Activated CD8-positive, alpha-beta T cell treated with anti-CD3 and anti-CD28 coated beads, Interleukin-2, amount 10 ng/mL, durations not matched to agents 7 days and 5 days (primary cell): ENCODE measurements around the gene LDB2. TPM values are rescaled to one million over a fixed set of nuclear protein-coding genes. Genes with fewer than 3 reads are reported as not detected.
"Not testable (repeated sequence)": the region's sequence is repeated elsewhere in the genome, so short reads cannot be mapped to it uniquely, and the experiment has no call there.

Experiments
- ATAC-seq: fragments of 150-1000 bp; cut with Tn5 transposase; one replicate; pipeline ENCODE4 v1.10.0; 2021; ENCODE audit warnings: moderate library complexity
- CTCF ChIA-PET: fragments of 350-600 bp; sonication (Branson Sonifier 250); formaldehyde crosslinking; loops from one replicate; lab custom pipeline; 2021; ENCODE audit warnings: antibody characterized with exemption; lab: Charles Lee
- POLR2A ChIA-PET: fragments of 350-600 bp; sonication (Branson Sonifier 250); formaldehyde crosslinking; loops from one replicate; lab custom pipeline; 2021; ENCODE audit warnings: antibody characterized with exemption; lab: Charles Lee
- DNase-seq: peaks from one replicate; pipeline ENCODE4 v3.0.0-alpha.2; 2020
- H3K27ac Mint-ChIP-seq: one replicate; pipeline ENCODE4 v1.8.0; 2021; ENCODE audit warnings: mild to moderate bottlenecking, mixed read lengths
- H3K27me3 Mint-ChIP-seq: one replicate; pipeline ENCODE4 v1.8.0; 2021; ENCODE audit warnings: low read depth, mixed read lengths
- H3K36me3 Mint-ChIP-seq: one replicate; pipeline ENCODE4 v1.8.0; 2021; ENCODE audit warnings: low read depth, mixed read lengths
- H3K4me1 Mint-ChIP-seq: one replicate; pipeline ENCODE4 v1.8.0; 2021; ENCODE audit warnings: low read depth, mixed read lengths
- H3K4me3 Mint-ChIP-seq: one replicate; pipeline ENCODE4 v1.8.0; 2021; ENCODE audit warnings: mild to moderate bottlenecking, mixed read lengths
- H3K9me3 Mint-ChIP-seq: one replicate; pipeline ENCODE4 v1.8.0; 2022; ENCODE audit warnings: mixed read lengths; ENCODE audit not compliant: insufficient read depth
- total RNA-seq, 2 experiments: library from RNA; stranded (reverse); gene quantifications; one replicate each; pipeline ENCODE4 v1.2.3, GENCODE V29; 2021

LDB2 gene
- total RNA-seq, 2 experiments from 2014 or later: not detected

DNA sequence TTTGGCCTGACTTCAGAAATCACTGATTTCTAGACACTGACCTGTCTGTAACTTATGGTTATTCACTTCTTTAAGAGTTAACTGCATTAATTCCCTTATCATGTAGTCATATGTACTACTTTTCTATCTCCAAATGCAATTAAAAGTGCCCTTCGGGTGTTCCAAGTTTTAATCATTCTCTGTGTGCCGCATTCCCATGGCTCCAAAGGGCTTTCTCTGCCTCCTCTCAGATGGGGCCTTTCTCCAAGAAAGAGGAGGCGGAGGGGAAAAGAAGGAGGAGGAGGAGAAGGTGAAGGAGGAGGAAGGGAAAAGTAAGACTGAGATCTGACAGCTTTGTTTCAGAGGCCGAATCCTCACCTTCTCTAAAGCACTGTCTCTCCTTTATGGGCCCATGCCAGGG lies 325.8 kb downstream of the LDB2 start:
- CTCF ChIA-PET: no interaction called here
- Mint-ChIP-seq H3K27me3 (no peaks in the 10 kb centered on the region), H3K36me3 (no peaks in the 10 kb centered on the region), H3K27ac (no peak overlapping the region), H3K4me1 (no peaks in the 10 kb centered on the region), H3K4me3 (no peak overlapping the region), H3K9me3 (no peaks in the 10 kb centered on the region)
- POLR2A ChIA-PET: no interaction called here
- DNase-seq (no peak), ATAC-seq (no peak)

DNA sequence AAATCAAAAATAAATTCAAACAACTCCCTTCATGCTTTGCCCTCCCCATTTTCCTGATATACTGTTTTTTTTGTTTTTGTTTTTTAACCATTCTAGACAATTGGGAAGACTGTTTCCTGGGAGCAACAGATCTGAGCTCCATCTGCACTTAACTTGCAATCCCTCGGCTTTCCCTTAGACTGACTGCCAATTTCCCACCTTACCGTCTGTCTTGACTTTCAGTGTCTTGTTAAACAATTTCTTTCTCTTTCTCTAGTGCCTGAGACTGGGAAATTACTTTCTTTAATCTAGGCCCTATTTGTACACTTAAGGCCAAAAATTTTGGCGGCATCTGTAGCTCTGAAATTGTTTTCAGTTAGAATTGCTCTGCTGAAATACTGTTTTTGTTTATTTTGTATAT lies 326.3 kb downstream of the LDB2 start:
- H3K4me3 Mint-ChIP-seq: no peak overlapping the region
- H3K4me1 Mint-ChIP-seq: no peaks in the 10 kb centered on the region
- ChIA-PET POLR2A (no interaction called here), CTCF (no interaction called here)
- DNase-seq: no peak
- no peak for ATAC-seq
- H3K27me3 Mint-ChIP-seq: no peaks in the 10 kb centered on the region
- no peak overlapping the region for H3K27ac Mint-ChIP-seq
- no peaks in the 10 kb centered on the region for H3K36me3 Mint-ChIP-seq
- no peaks in the 10 kb centered on the region for H3K9me3 Mint-ChIP-seq

DNA sequence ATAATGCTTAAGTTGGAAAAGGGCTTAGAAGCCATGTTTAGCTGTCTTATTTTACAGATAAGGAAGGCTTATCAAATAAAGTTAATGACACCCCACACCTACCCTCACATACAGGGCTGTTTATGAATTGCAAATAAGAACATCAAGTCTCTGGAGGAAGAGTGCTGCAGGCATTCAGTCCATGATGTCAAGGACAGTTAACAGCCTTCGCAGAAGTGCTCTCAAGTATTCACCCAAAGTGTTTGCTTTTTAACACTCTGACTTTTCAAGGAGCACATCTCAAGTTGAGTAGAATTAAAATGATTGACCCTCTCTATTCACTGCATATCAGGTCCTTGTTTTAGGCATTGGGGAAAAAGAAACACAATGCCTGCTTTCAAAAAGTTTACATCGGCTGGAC lies 328.7 kb downstream of the LDB2 start:
- DNase-seq: no peak

DNA sequence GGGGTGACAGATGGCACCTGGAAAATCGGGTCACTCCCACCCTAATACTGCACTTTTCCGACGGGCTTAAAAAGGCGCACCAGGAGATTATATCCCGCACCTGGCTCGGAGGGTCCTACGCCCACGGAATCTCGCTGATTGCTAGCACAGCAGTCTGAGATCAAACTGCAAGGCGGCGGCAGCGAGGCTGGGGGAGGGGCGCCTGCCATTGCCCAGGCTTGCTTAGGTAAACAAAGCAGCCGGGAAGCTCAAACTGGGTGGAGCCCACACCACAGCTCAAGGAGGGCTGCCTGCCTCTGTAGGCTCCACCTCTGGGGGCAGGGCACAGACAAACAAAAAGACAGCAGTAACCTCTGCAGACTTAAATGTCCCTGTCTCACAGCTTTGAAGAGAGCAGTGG lies 341.1 kb downstream of the LDB2 start:
- H3K27ac Mint-ChIP-seq, CTCF ChIA-PET, POLR2A ChIA-PET, DNase-seq, ATAC-seq, H3K4me1 Mint-ChIP-seq, H3K9me3 Mint-ChIP-seq, H3K36me3 Mint-ChIP-seq, H3K4me3 Mint-ChIP-seq, H3K27me3 Mint-ChIP-seq: not testable (repeated sequence)

More for the DNA sequence above, 328.7 kb downstream of the LDB2 start:
- H3K4me1 Mint-ChIP-seq: no peaks in the 10 kb centered on the region
- ChIA-PET POLR2A (no interaction called here), CTCF (no interaction called here)
- no peaks in the 10 kb centered on the region for H3K27me3 Mint-ChIP-seq
- no peak for ATAC-seq
- H3K9me3 Mint-ChIP-seq: no peaks in the 10 kb centered on the region
- no peak overlapping the region for H3K27ac Mint-ChIP-seq
- H3K36me3 Mint-ChIP-seq: no peaks in the 10 kb centered on the region
- no peak overlapping the region for H3K4me3 Mint-ChIP-seq

DNA sequence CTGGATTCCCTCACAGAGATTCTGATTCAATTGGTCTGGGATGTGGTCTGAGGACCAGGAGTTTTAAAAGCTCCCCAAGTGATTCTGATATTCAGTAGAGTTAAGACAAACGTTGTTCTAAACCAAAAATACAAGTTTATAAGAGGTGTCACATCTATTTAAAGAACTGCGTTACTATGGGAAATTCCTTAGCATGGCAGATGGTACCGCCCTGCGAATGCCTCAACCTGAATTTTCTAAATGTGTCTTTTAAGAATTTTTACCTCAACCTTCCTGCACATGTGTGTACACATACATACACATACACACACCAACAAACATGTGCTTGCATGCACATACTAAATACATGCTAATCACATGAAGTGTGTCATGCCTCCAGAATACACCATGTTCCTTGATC lies 343.3 kb downstream of the LDB2 start:
- DNase-seq (no peak), ATAC-seq (no peak)
- no peaks in the 10 kb centered on the region for H3K27me3 Mint-ChIP-seq
- no peaks in the 10 kb centered on the region for H3K4me1 Mint-ChIP-seq
- ChIA-PET POLR2A (no interaction called here), CTCF (no interaction called here)
- peaks cover 6% of the 10 kb centered on the region for H3K9me3 Mint-ChIP-seq
- no peaks in the 10 kb centered on the region for H3K36me3 Mint-ChIP-seq
- no peak overlapping the region for H3K27ac Mint-ChIP-seq
- H3K4me3 Mint-ChIP-seq: no peak overlapping the region

DNA sequence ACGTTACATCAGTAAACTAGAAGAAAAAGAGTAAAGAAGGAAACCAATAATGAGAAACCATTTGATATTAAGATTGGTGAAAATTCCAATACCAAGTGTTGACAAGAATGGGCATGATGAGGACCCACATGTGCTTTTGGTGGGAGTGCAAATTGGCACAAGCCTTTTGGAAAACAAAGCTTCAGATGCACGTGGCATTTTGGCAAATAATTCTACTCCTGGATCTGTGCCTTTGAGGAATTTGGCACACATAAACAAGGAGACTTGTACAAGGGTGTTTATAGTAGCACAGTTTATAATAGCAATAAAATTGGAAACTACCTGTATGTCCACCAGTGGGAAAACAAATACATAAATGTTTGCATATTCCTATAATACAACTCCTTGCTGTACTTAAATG lies 347.9 kb downstream of the LDB2 start:
- POLR2A ChIA-PET: no interaction called here

DNA sequence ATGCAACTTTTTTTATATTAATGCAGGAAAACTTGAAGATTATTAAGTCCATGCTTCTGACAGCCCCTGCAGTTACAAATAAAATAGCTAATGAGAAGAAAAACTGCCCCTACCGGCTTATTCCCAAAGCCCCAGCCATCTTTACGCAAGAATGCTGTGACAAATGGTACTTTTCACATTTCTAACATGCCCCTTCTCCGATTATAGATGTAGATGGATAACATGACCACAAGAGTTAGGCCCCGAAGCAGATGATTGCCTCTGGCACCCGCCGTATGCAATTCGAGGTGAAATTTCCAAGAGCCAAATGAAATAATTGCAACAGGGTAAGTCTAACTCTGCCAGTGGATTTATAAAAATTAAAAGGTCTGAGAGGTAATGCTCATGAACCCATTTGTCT lies 352.8 kb downstream of the LDB2 start:
- Mint-ChIP-seq H3K27ac (no peak overlapping the region), H3K9me3 (no peaks in the 10 kb centered on the region), H3K27me3 (no peaks in the 10 kb centered on the region), H3K36me3 (no peaks in the 10 kb centered on the region), H3K4me1 (no peaks in the 10 kb centered on the region), H3K4me3 (no peak overlapping the region)
- ChIA-PET CTCF (no interaction called here), POLR2A (no interaction called here)
- DNase-seq: no peak
- no peak for ATAC-seq

More for the DNA sequence above, 347.9 kb downstream of the LDB2 start:
- CTCF ChIA-PET: no interaction called here
- Mint-ChIP-seq H3K27me3 (no peaks in the 10 kb centered on the region), H3K27ac (no peak overlapping the region), H3K36me3 (no peaks in the 10 kb centered on the region), H3K4me1 (no peaks in the 10 kb centered on the region), H3K9me3 (no peaks in the 10 kb centered on the region), H3K4me3 (no peak overlapping the region)
- no peak for ATAC-seq
- no peak for DNase-seq

DNA sequence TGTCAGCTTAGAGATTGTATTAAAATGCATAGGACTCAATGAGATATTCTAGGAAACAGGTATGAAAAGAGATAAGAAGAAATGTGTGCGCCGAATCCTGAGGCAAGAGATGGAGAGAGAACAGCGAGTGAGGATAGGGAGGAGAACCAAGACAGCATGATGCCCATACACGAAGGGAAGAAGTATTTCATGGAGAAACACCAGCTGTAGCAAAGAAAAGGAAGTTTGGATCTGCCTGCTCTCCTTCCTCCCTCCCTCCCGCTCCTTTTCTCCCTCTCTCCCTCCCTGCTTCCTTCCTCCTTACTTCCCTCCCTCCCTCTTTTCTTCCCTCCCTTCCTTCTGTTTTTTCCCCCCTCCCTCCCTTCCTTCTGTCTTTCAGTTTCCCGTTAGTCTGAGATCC lies 353.6 kb downstream of the LDB2 start:
- H3K9me3 Mint-ChIP-seq: no peaks in the 10 kb centered on the region
- no peak for DNase-seq
- ChIA-PET POLR2A (no interaction called here), CTCF (no interaction called here)
- H3K36me3 Mint-ChIP-seq: no peaks in the 10 kb centered on the region
- no peak overlapping the region for H3K27ac Mint-ChIP-seq
- no peaks in the 10 kb centered on the region for H3K27me3 Mint-ChIP-seq
- no peak for ATAC-seq
- no peaks in the 10 kb centered on the region for H3K4me1 Mint-ChIP-seq
- H3K4me3 Mint-ChIP-seq: no peak overlapping the region

DNA sequence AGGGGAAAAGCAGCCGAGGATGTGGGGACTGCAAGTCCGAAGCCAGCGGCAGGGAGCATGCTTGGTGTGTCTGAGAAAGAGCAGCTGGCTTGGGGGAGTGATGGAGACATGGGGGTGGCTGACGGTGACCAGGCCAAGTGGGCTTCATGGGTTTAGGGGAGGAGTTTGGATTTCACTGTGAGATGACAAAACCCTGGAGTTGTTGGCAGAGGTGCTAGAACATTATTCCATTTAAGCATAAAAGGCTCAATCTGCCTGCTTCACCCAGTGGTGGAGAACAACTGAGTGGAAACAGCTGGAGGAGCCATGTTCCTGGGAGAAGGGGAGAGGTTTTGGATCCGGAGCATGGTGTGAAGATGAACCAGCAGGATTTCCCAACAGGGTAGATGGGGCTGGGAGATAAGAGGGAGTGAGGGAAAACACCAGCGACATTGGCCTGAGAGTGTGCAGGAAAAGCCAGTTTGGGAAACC lies 354.2 kb downstream of the LDB2 start:
- H3K4me3 Mint-ChIP-seq: no peak overlapping the region
- DNase-seq: no peak
- ChIA-PET POLR2A (no interaction called here), CTCF (no interaction called here)
- H3K36me3 Mint-ChIP-seq: no peaks in the 10 kb centered on the region
- no peaks in the 10 kb centered on the region for H3K9me3 Mint-ChIP-seq
- ATAC-seq: no peak
- no peaks in the 10 kb centered on the region for H3K27me3 Mint-ChIP-seq
- no peak overlapping the region for H3K27ac Mint-ChIP-seq
- H3K4me1 Mint-ChIP-seq: no peaks in the 10 kb centered on the region

DNA sequence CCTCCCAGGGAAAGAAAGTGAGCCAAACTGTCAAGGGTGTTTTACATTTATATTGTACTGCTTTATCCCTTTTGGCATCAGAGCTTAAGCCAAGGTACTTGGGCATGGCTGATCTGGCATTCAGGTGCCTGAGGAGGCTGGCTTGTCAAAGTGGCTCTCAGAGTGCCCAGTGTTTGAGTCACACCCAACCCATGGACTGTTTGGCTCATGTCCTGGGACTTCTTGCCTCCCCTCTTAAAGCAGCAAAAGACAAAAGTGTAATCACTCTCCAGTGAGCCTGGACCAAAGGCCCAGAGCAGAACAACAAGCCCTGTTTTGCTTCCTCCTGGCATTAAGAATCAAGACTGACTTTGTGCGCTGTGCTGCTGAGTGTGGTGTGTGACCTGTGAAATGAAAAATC lies 360.5 kb downstream of the LDB2 start:
- CTCF ChIA-PET: no interaction called here
- DNase-seq (no peak), ATAC-seq (no peak)
- POLR2A ChIA-PET: interaction anchor here (0.7 kb wide), 1 partner anchor 193 kb away, joined by 3 read pairs; no protein-coding TSS in a partner anchor
- Mint-ChIP-seq H3K27me3 (no peaks in the 10 kb centered on the region), H3K27ac (no peak overlapping the region), H3K9me3 (no peaks in the 10 kb centered on the region), H3K36me3 (no peaks in the 10 kb centered on the region), H3K4me1 (no peaks in the 10 kb centered on the region), H3K4me3 (no peak overlapping the region)

DNA sequence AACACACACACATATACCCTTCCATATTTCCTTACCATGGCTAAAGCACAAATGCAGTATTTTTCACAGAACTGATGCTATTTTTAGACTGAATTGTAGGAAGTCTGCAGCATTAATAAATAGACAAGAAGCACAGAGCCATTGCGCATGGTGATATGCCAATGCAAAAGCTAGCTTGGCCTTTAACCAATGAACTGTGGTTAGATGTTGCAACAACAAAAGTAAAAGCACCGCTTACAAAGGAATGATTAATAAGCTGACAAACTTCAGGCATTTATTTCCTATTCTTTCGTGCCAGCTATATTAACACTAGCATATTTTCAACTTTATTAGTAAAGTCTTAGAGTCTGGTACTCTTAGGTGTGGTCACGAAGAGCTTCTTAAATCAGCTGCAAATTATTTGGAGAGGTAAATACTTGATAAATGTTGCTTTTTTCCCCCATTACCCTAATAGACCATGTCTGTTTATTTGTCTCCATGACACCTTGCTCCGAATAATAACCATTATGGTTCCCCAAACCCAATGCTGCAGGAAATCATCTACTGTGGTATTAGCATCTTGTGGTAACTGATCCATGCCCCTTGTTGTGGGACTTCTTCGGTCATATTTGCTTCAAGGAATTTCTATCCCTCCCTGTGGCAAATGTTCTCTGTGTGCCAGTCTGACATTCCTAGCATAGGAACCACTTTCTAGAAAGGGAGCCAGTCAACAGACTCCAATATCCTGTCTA lies 366.0 kb downstream of the LDB2 start:
- POLR2A ChIA-PET: no interaction called here
- no peak for DNase-seq
- Mint-ChIP-seq H3K36me3 (no peaks in the 10 kb centered on the region), H3K4me3 (no peak overlapping the region), H3K9me3 (no peaks in the 10 kb centered on the region), H3K4me1 (no peaks in the 10 kb centered on the region), H3K27me3 (peaks cover 2% of the 10 kb centered on the region), H3K27ac (no peak overlapping the region)
- ATAC-seq: no peak
- CTCF ChIA-PET: no interaction called here

DNA sequence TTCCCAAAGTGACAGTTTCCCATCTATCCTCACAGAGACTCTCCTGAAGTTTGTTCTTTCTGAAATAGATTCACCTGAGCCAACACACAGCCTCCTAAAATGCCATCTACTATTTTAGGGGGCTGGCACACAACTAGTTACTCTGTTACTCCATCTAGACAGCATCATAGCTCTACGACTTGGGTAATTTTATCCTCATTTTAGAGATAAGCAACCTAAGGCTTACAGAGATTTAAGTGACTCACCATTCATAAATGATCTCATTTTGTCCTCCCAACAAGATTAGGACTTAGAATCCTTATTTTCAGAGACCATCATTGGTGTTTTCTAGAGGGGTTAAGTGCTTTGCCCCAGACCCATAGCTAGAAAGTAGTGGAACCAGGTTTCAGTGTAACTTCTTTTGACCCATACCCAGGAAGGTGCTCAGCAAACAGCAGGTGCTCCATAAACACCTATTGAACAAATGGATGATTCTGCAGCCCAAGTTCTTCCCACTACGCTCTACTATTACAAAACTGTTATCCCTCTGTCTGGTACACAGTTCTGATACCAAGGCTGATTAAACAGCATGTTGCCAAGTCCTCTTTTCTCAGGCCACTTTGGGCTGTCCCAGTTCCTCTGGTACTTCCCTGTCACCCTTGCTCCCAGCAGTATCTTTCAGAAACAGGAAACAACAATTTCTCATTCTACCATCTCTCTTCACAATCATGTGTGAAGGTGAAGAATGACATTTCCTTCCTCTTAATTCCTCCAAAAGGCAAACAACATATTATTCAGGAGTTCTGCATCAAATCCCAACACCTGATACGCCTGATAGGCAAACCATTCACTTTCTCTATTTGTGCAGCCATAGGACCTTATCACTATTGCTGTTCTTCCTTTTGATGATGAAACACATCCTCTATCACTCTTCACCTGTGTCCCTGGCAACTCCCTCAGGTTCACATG lies 367.5 kb downstream of the LDB2 start:
- no peaks in the 10 kb centered on the region for H3K9me3 Mint-ChIP-seq
- no peaks in the 10 kb centered on the region for H3K36me3 Mint-ChIP-seq
- H3K27me3 Mint-ChIP-seq: peaks cover 2% of the 10 kb centered on the region
- no peaks in the 10 kb centered on the region for H3K4me1 Mint-ChIP-seq
- CTCF ChIA-PET: interaction anchor here (0.6 kb wide), 1 partner anchor 164 kb away, joined by 3 read pairs; no protein-coding TSS in a partner anchor
- POLR2A ChIA-PET: interaction anchor here (0.7 kb wide), 1 partner anchor 232 kb away, joined by 5 read pairs; no protein-coding TSS in a partner anchor
- no peak for DNase-seq
- no peak overlapping the region for H3K4me3 Mint-ChIP-seq
- no peak overlapping the region for H3K27ac Mint-ChIP-seq
- ATAC-seq: no peak
